ENCODE measurements around the gene CORO2B.

The CORO2B gene, protein sequence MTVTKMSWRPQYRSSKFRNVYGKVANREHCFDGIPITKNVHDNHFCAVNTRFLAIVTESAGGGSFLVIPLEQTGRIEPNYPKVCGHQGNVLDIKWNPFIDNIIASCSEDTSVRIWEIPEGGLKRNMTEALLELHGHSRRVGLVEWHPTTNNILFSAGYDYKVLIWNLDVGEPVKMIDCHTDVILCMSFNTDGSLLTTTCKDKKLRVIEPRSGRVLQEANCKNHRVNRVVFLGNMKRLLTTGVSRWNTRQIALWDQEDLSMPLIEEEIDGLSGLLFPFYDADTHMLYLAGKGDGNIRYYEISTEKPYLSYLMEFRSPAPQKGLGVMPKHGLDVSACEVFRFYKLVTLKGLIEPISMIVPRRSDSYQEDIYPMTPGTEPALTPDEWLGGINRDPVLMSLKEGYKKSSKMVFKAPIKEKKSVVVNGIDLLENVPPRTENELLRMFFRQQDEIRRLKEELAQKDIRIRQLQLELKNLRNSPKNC

DNA sequence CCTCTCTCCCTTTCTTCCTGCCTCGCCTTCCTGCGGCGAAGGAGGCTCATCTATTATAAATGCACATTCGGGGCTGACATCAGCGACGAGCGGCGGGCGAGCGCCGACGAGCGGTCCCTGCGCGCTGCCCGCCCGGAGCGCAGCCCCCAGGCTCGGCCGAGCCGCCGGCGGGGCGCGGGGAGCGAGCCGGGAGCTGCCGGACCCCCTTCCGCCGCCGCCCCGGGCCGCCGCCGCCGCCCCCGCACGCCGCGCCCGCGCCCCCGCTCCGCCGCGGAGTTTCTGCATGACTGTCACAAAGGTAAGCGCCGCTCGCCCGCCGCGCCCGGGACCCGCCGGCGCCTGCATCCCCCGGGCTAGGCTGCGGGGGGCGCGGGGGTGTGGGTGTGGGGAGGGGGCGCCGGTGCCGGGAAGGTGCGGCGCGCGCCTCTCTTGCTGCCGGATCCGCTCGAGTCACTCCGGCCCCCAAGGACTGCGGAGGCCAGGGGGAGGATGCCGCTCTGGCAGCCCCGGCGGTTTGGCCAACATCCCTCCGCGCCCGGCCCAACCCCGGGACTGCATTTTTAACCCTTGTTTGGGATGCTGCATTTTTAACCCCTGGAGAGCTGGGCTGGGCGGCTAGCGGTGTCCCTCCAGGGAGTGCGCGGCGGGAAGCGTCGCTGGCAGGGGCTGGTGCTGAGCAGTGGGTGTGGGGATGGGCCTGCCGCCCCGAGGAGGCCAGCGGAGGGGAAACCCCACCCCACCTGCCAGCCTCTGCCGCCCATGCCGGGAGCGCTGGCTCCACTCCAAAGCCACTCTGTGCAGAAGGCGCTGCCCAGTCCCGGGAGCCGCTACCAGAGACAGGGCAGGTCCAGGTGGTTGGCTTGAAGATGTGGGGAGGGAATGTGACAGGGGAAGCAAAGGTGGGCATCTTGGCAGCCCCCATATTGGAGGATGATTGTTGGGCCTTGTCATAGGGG lies at the start of gene CORO2B:
TSS of gene CORO2B (plus strand) at position 14 of the 956 bp plus-strand sequence. CDS start at position 284, 270 bp downstream.
- FAIRE-seq = no peak
- no peak for DNase-seq (ENCODE audit: insufficient read length, low spot score)

DNA sequence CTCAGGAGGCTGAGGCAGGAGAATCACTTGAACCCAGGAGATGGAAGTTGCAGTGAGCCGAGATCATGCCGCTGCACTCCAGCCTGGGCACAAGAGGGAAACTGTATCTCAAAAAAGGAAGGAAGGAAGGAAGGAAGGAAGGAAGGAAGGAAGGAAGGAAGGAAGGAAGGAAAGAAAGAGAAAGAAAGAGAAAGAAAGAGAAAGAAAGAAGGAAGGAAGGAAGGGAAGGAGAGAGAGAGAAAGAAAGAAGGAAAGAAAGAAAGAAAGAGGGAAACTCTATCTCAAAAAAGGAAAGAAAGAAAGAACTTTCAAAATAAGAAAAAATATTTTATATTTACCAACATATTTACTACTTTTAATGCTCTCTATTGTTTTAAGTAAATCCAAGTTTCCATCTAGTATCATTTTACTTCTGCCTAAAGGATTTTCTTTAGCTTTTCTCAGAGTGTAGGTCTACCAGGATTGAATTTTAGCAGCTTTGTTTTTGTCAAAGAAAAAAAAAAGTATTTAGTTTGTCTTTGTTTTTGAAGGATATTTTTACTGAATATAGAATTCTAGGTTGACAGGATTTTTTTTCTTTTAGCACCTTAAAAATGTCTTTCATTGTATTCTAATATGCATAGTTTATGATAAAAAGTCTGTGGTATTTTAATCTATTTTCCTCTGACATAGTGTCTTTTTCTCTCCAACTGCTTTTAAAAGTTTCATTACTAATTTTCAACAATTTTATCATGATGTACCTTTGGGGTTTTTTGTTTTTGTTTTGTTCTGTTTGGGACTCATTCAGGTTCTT lies 47.2 kb upstream of the CORO2B start:
- FAIRE-seq (no peak), DNase-seq (ENCODE audit: insufficient read length, low spot score) (no peak)

DNA sequence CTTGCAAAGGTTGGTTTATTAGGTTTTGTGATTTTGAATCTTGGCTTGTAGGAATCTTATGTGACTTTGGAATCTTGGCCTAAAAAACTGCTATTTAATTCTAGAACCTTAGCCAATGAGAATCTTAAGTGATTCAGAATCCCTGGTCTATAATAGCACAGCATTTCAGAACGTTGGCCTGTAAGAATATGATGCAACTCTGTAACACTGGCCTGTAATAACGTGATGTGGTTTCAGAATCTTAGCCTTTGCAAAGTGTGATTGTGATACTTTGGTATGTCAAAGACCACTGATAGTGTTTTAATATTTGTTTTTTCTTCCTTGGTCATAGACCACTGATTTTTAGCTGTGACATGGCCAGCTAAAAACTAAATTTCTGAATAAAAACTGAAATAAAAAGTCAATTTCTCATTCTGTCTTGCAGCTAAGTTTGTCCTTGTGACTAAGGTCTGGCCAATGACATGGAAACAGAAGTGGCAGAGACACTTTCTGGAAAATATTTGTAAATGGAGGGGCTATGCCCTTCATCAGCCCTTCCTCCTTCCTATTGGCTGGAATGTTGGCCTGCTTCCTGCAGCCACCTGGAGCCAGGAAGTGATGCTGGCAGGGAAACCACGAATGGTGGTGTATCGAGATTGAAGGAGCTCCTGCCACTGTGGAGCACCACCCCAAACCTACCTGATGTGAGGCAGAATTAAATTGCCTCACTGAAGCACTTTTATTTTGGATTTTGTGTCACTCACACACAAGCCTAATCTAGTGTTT lies 42.3 kb upstream of the CORO2B start:
- FAIRE-seq = no peak
- DNase-seq (ENCODE audit: insufficient read length, low spot score) = no peak

DNA sequence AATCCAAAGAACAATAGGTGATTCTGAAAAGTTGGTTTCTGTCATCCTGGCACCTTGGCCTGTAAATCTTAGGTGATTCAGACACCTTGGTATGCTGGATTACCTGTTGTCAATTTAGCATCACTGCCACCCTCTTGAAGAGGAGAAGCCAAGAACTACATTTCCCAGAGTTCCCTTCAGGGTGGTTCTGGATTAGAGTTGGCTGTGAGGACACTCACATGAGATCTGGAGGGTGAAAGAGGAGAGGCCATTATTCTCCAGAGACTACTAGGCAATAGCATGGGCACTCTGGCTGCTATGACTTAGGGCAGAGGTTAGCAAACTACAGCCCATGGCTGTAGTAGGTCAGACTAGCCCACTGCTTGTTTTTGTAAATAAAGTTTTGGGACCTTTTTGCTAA lies 41.7 kb upstream of the CORO2B start:
- DNase-seq (ENCODE audit: insufficient read length, low spot score) = no peak
- FAIRE-seq = no peak

DNA sequence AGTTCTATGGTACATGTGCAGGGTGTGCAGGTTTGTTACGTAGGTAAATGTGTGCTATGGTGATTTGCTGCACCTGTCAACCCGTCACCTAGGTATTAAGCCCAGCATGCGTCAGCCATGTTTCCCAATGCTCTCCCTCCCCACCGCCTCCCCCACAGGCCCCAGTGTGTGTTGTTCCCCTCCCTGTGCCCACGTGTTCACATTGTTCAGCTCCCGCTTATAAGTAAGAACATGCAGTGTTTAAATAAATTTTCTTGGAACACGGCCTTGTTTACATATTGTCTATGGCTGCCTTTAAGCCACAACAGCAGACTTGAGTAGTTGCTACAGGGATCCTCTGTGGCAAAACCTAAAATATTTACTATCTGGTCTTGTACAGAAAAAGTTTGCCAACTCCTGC lies 41.3 kb upstream of the CORO2B start:
- no peak for FAIRE-seq
- no peak for DNase-seq (ENCODE audit: insufficient read length, low spot score)

DNA sequence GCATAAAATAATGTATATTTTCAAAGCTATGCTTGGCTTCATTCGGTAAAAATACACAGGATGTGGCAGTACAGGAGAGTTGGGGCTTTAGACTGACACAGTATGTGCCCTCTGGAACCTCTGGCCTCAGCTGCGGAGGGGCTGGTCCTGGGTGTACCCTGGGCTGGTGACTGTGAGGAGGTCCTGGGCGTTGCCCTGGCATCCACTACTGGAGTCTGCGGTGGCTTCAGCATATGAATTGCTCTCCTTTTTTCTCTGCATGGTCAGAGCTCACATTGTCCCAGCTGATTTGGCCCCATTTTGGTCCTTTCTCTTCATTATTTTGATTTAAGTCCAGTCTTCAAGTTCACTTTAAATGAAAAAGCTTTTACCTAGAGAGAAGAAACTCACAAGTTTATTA lies 40.5 kb upstream of the CORO2B start:
- FAIRE-seq = no peak
- no peak for DNase-seq (ENCODE audit: insufficient read length, low spot score)

DNA sequence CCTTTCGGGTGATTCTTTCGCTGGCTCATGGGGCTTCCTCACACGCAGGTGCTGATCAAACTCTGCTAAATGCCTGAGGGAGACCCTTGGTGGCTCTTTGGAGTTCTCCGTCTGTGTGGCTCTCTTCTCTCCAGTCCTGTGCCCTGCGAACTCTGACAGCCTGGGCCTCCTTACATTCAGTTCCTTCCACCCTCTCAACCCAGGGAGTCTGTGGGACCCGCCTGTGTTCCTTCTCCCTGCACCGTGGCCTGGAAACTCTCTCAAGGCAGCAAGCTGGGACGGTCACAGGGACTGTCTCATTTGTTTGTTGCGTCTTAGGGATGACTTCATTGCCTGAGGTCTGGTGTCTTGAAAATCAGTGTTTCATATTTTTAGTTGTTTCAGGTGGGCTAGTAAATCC lies 37.0 kb upstream of the CORO2B start:
- FAIRE-seq (no peak), DNase-seq (ENCODE audit: insufficient read length, low spot score) (no peak)

DNA sequence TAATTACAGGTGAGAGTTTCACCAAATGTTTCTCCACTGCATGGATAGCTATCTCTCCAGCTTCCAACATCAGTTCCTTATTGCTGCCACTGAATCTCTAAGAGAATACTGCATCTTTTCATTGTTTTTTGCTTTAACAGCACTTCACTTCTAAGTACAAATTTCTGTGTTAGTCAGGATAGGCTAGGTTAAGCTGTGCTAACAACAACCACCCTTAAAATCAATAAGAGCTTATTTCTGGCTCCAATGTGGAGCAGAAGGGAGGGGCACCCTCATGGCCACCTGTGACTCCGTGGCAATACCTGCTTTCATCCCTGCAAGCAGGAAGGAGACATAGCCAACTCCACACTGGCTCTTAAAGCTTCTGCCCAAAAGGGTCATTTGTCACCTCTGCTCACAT lies 36.4 kb upstream of the CORO2B start:
- no peak for DNase-seq (ENCODE audit: insufficient read length, low spot score)
- FAIRE-seq = no peak

DNA sequence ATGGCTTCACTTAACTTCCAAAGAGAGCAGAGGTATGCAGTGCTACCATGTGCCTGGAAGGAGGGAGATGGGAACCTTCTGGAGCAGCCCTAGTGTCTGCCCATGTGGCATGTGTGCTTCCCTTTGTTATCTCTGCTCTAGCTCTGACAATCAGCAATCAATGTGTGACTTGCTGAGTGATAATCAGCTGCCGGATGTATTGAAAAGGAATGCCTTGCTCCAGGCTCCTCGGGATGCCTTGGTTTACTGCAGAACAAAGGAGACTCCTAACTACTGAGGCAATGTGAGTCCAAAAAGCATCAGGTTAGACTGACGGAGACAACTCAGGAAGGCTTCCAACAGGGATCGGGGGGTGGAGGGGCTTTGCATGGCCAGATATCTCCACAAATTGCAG lies 36.0 kb upstream of the CORO2B start:
- FAIRE-seq = no peak
- DNase-seq (ENCODE audit: insufficient read length, low spot score) = no peak

DNA sequence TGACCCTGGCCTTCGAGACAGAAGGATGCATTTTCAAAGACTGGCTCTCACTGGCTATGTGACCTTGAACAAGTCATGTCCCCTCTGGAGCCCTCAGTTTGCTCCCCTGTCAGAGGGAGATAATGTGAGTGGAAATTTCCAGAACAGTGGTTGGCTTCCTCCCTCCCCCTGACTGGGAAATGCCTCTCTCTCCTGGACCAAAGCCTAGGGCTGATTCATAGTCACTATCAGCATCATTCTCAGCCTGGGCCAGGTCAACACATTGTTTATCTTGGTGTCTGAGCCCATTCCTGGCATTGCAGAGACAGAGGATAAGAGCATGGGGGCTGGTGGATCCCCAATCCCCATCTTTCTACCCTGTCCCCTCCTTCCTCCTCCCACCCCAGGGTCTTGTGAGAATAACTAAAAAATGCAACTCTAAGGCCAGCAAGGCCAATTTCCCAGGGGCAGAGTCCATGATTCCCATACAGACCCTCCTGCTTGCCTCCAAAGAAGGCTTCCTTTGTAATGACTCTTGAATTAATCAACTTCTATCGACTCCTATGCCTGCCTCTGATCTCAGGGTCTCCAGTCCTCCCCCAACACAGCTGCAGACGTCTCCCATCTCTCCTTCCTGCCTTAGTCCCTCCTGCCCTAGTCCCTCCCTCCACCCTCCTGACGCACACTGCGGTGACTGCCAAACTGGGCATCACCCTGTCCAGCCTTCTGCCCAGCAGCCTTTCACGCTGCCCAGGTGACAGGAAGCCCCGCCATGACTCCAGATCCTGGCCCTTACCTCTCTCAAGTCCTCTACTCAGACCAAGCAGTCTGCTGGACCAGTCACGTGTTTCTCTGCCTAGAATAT lies 35.4 kb upstream of the CORO2B start:
- FAIRE-seq (no peak), DNase-seq (ENCODE audit: insufficient read length, low spot score) (no peak)

DNA sequence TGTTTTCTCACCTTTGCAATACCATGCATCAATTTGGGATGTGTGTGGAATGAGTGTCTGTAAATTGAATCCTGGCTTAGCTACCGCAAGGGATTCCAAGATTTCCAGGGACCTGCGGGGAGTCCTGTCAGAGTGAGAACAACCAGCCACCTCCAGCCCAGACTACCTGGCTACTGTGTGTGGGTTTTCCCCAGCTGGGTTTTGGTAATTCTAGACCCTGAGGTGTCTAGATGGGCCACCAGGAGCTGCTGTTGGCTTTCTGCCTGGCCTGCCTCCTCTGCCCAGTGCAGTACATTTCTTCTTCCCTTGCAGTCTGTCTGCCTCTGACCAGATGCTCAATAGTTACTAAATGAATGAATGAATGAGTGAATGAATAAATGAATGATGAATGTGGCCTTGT lies 32.5 kb upstream of the CORO2B start:
- FAIRE-seq (no peak), DNase-seq (ENCODE audit: insufficient read length, low spot score) (no peak)

DNA sequence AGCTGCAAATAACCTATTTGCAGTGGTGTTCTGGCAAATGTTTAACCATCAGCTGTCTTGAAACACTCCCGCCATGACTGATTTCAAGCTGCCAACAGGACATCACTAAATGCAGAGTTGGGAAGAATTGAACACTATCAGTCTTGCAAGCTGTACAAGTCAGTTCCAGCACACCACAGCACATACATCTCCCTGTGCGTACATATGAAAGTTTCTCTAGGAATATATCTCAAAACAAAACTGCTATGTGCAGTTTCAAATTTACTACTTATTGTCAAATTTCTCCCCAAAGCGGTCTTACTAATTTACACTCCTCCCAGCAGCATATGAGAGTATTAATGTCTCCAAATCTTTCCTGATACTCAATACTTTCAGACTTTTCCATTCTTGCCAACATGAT lies 30.4 kb upstream of the CORO2B start:
- no peak for DNase-seq (ENCODE audit: insufficient read length, low spot score)
- FAIRE-seq = no peak

DNA sequence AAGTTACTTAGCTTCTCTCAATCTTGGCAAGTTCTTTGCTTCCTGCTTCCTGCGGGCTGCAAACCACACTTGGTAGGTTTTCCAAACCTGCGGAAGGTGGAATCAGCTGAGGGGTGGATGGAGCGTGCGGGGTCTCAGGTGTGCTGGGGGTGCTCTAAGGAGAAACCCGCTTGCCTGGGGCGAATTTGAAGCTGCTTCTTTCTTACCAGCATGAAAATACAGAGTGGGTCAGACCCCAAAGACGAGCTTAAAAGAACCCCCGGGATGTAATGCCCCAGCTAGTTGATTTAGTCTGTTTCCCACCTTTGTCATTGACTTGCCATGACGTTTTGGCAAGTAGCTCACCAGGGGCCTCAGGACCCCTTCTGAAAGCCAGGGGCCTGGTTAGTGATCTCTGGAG lies 28.8 kb upstream of the CORO2B start:
- no peak for FAIRE-seq

DNA sequence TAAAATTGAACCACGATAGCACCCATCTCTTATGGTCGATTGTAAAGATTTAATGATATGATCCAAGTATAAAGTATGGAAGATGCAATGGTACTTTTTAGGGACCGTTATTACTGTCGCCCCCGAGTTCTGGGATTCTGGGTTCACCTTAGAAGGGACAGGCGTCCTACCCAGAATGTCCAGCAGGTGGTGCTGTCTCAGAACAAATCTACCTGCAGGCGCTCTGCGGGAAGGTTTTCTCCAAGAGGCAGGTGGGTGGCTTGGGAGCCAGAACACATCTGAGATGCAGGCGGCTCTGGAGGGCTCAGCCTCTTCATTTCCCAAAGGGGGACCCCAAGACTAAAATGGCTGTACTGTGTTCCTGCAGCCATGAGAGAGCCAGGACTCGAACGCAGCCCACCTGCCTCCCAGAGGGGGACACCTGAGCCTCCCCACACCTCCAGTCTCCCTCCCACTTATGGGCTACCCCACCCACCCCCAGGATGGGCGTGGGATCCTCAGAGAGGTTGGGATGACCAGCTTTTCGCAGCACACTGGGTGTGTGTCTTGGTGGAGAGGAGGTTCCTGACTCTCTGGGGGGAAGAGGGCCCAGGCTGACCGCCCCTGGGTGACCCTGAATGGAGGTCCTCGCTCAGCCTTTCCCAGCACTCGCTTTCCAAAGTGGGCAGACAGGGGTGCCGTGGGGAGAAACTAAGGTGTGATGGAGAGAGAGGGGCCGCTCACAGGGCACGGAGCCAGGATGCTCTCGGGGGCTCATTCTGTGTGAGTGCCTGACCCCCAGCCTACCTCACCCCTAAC lies 28.1 kb upstream of the CORO2B start:
- FAIRE-seq (peak; percentile 89), DNase-seq (ENCODE audit: insufficient read length, low spot score) (peak; percentile 56)

More for the DNA sequence above, 28.8 kb upstream of the CORO2B start:
- no peak for DNase-seq (ENCODE audit: insufficient read length, low spot score)

DNA sequence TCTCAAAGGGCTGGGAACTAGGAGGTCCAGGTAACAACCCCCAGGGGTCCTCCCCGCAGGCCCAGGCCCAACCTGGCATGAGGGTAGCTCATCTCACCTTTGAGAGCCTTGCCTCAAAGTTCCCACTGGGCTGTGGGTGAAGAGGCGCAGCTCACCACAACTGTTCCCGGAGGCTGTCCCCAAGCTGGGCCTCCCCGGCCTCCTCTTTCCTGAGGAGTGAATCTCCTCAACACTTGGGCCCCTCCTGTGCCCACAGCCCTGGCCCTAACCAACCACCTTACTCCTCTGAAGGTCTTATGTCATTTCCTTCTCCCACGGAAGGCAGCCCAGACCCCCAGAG lies 27.5 kb upstream of the CORO2B start:
- no peak for FAIRE-seq

DNA sequence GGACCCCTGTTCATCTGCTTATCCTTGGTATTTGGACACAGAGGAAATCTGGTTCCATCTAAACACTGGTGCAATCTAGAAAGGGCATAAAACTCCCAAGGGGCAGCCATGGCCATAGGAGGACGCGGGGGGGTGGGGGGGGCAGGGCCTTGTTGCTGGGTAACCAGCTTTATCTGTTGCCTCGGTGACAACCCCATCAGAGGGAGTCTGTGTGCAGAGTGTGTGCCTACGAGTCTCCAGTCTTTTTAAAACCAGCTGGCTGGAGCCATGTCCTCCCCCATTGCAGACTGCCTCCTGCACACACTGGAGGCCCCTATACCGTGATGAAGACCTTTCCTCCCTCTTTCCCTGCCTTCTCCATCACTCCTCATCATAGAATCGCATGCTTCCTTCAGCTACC lies 26.4 kb upstream of the CORO2B start:
- DNase-seq (ENCODE audit: insufficient read length, low spot score) = no peak
- no peak for FAIRE-seq

More for the DNA sequence above, 27.5 kb upstream of the CORO2B start:
- DNase-seq (ENCODE audit: insufficient read length, low spot score) = no peak

DNA sequence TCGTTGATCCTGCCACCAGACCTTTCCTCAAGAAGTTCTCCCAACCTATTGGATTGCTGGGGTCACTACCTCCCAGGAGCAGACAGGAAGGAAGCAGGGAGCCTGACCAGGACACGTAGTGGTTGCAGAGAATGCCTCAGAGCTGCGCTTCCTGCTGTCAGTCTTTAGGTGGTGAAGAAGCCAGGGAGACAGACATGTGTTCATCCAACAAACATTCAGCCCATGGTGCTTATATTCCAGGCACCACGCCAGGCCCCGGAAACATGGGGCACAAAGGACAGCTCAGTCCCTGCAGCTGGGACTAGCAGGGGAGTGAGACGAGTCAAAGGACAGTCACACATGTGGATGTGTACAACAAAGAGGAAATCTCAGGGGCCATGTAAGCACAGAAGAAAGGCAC lies 26.0 kb upstream of the CORO2B start:
- DNase-seq (ENCODE audit: insufficient read length, low spot score) (no peak), FAIRE-seq (no peak)

DNA sequence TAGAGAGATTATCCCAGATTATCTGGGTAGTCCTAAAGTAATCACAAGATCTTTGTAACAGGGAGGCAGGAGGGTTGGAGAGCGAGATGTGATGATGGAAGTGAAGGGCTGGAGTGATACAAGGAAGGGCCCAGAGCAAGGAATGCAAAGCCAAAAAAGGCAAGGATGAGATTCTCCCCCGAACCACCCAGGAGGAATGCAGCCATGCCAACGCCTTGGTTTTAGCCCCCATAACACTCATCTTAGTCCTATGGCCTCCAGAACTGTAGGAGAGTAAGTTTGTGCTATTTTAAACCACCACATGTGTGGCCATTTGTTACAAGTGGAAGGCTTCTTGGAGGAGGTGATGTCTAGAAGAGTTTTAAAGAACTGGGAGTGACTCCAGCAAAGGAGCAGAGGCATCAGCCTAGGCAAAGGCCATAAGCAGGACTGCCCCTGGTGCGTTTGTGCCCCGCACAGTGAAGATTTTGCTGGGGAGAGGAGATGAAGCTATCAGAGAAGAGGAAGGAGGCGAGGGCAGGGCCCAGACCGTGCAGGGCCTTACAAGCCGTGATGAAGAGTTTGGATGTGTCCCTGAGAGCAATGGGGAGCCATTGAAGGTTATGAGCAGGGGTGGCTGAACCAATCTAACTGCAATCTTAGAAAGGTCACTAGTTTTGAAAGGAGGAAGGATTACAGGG lies 25.3 kb upstream of the CORO2B start:
- DNase-seq (ENCODE audit: insufficient read length, low spot score) (no peak), FAIRE-seq (no peak)
